ENCODE results near the gene HOXB5. TPM values are rescaled to one million over a fixed set of nuclear protein-coding genes. Genes with fewer than 3 reads are reported as not detected.

The HOXB5 gene
- 5.9 and 6.4 TPM in 2 replicates for total RNA-seq (2021)
- Bru-seq, nascent RNA = percentile 73 among the genes with signal in this experiment
- BruChase-seq, experiment 1, labeled RNA remaining after a 2-hour chase = percentile 92 among the genes with signal in this experiment
- BruChase-seq, experiment 2, labeled RNA remaining after a 6-hour chase = percentile 79 among the genes with signal in this experiment
- long read RNA-seq, partial matches to known transcripts = 0 of 4 reads
- long read RNA-seq, other reads (novel, unspliced or antisense) = 0 of 4 reads

GRCh38 chr17:48593126-48593829, at the start of gene HOXB5:
TSS of gene HOXB5 (minus strand) at chr17:48593779. CDS start at chr17:48593682, 97 bp downstream.
- H3K9me3 ChIP-seq (ENCODE audit: low read depth, low read length, poor library complexity, severe bottlenecking) = no peaks in the 10 kb centered on the region
- DNase-seq (ENCODE audit: low spot score) = no peak
- CTCF ChIA-PET = interaction anchor here (0.7 to 1.5 kb wide), 6 partner anchors 9 to 285 kb away, joined by 3 to 4 read pairs (median 3); no protein-coding TSS in a partner anchor
- H3K27me3 ChIP-seq (replicated peaks; ENCODE audit: insufficient read depth, low read depth, low read length, poor library complexity) = no peaks in the 10 kb centered on the region
- no TSS peak for BruUV-seq (replicated peaks)
- intact Hi-C loops (cut with micrococcal nuclease; ENCODE audit: unreplicated experiment) = no loop called here
- peaks cover 46% of the 10 kb centered on the region for H3K4me1 ChIP-seq (ENCODE audit: insufficient read depth, low read length, poor library complexity, severe bottlenecking)
- H3K27ac ChIP-seq (ENCODE audit: low read depth, low read length, poor library complexity, severe bottlenecking) = peak within 1 kb of the TSS; percentile 77
- POLR2A ChIA-PET (ENCODE audit: low non-redundant PET) = no interaction called here
- peaks cover 12% of the 10 kb centered on the region for H3K36me3 ChIP-seq (ENCODE audit: insufficient read depth, low read length, poor library complexity, severe bottlenecking)
- H3K4me3 ChIP-seq (ENCODE audit: low read depth, low read length, poor library complexity, severe bottlenecking) = peak within 1 kb of the TSS; percentile 5
- no peak for TF ChIP-seq CTCF (conservative IDR thresholded peaks at IDR 0.05; ENCODE audit: low read depth, low read length)
- no peak for TF ChIP-seq EZH2 (IDR thresholded peaks at IDR 0.05; ENCODE audit: borderline replicate concordance, low read depth, low read length, poor library complexity, severe bottlenecking)

- Histone ChIP-seq H3K27me3 (replicated peaks; ENCODE audit: insufficient read depth, low read depth, low read length, poor library complexity) (peaks cover 22% of the 10 kb centered on the region), H3K4me1 (ENCODE audit: insufficient read depth, low read length, poor library complexity, severe bottlenecking) (peaks cover 6% of the 10 kb centered on the region), H3K9me3 (ENCODE audit: low read depth, low read length, poor library complexity, severe bottlenecking) (no peaks in the 10 kb centered on the region), H3K36me3 (ENCODE audit: insufficient read depth, low read length, poor library complexity, severe bottlenecking) (no peaks in the 10 kb centered on the region), H3K27ac (ENCODE audit: low read depth, low read length, poor library complexity, severe bottlenecking) (no peak overlapping the region), H3K4me3 (ENCODE audit: low read depth, low read length, poor library complexity, severe bottlenecking) (no peak overlapping the region)
- ChIA-PET CTCF (interaction anchor here (1.0 kb wide), 1 partner anchor 236 kb away, joined by 4 read pairs; no protein-coding TSS in a partner anchor), POLR2A (ENCODE audit: low non-redundant PET) (no interaction called here)
- TF ChIP-seq CTCF (conservative IDR thresholded peaks at IDR 0.05; ENCODE audit: low read depth, low read length) = no peak
- no peak for DNase-seq (ENCODE audit: low spot score)
- BruUV-seq (replicated peaks) = no TSS peak
- intact Hi-C loops (cut with micrococcal nuclease; ENCODE audit: unreplicated experiment) = no loop called here
Measured at GRCh38 chr17:48642843-48643696, 49.5 kb upstream of the HOXB5 start.

GRCh38 chr17:48642059-48642842, 48.7 kb upstream of the HOXB5 start:
- no peak overlapping the region for H3K27ac ChIP-seq (ENCODE audit: low read depth, low read length, poor library complexity, severe bottlenecking)
- no peaks in the 10 kb centered on the region for H3K9me3 ChIP-seq (ENCODE audit: low read depth, low read length, poor library complexity, severe bottlenecking)
- no peaks in the 10 kb centered on the region for H3K36me3 ChIP-seq (ENCODE audit: insufficient read depth, low read length, poor library complexity, severe bottlenecking)
- no peak; the same call in 1 of the 2 replicates for TF ChIP-seq CTCF (conservative IDR thresholded peaks at IDR 0.05; ENCODE audit: low read depth, low read length)
- no peak for TF ChIP-seq EZH2 (IDR thresholded peaks at IDR 0.05; ENCODE audit: borderline replicate concordance, low read depth, low read length, poor library complexity, severe bottlenecking)
- POLR2A ChIA-PET (ENCODE audit: low non-redundant PET) = no interaction called here
- no TSS peak for BruUV-seq (replicated peaks)
- peaks cover 3% of the 10 kb centered on the region for H3K4me1 ChIP-seq (ENCODE audit: insufficient read depth, low read length, poor library complexity, severe bottlenecking)
- H3K27me3 ChIP-seq (replicated peaks; ENCODE audit: insufficient read depth, low read depth, low read length, poor library complexity) = peaks cover 22% of the 10 kb centered on the region
- CTCF ChIA-PET = no interaction called here
- intact Hi-C loops (cut with micrococcal nuclease; ENCODE audit: unreplicated experiment) = no loop called here
- no peak for DNase-seq (ENCODE audit: low spot score)
- no peak overlapping the region for H3K4me3 ChIP-seq (ENCODE audit: low read depth, low read length, poor library complexity, severe bottlenecking)
